OCI-LY3 (cell line): ENCODE results near the gene F11R.
"Not testable (repeated sequence)": the region's sequence is repeated elsewhere in the genome, so short reads cannot be mapped to it uniquely, and the experiment has no call there.

Experiments
- EZH2phosphoT487 ChIP-seq: fragments of 200-600 bp; shearing (Covaris generic); IDR thresholded peaks from 2 replicates; pipeline ENCODE4 v1.6.1; 2018; ENCODE audit warnings: antibody characterized with exemption, mixed run types, low read depth
- TF ChIP-seq, protein P1 (sequence below): fragments of 200-600, 300-600 bp; sonication (generic); IDR thresholded peaks from 2 replicates; pipeline ENCODE4 v1.5.1; 2014; ENCODE audit warnings: antibody characterized with exemption, low read length, low read depth

DNA sequence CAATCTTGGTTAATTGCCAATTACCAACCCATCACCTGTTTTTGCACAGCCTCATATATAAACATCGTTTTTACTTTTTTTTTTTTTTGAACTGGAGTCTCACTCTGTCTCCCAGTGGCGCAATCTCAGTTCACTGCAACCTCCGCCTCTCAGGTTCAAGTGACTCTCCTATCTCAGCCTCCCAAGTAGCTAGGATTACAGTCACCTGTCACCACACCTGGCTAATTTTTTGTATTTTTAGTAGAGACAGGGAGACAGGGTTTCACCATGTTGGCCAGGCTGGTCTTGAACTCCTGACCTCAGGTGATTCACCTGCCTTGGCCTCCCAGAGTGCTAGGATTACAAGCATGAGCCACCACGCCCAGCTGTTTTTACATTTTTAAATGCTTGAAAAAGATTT, 28.9 kb downstream of the F11R start:
- not testable (repeated sequence) for TF ChIP-seq EZH2phosphoT487
- TF ChIP-seq, protein P1, sequence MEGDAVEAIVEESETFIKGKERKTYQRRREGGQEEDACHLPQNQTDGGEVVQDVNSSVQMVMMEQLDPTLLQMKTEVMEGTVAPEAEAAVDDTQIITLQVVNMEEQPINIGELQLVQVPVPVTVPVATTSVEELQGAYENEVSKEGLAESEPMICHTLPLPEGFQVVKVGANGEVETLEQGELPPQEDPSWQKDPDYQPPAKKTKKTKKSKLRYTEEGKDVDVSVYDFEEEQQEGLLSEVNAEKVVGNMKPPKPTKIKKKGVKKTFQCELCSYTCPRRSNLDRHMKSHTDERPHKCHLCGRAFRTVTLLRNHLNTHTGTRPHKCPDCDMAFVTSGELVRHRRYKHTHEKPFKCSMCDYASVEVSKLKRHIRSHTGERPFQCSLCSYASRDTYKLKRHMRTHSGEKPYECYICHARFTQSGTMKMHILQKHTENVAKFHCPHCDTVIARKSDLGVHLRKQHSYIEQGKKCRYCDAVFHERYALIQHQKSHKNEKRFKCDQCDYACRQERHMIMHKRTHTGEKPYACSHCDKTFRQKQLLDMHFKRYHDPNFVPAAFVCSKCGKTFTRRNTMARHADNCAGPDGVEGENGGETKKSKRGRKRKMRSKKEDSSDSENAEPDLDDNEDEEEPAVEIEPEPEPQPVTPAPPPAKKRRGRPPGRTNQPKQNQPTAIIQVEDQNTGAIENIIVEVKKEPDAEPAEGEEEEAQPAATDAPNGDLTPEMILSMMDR: not testable (repeated sequence)
